Measurements from ENCODE around the gene GALNT13. TPM values are rescaled to one million over a fixed set of nuclear protein-coding genes. Genes with fewer than 3 reads are reported as not detected.

GALNT13 gene
- total RNA-seq, 2 experiments from 2014 or later: not detected

DNA sequence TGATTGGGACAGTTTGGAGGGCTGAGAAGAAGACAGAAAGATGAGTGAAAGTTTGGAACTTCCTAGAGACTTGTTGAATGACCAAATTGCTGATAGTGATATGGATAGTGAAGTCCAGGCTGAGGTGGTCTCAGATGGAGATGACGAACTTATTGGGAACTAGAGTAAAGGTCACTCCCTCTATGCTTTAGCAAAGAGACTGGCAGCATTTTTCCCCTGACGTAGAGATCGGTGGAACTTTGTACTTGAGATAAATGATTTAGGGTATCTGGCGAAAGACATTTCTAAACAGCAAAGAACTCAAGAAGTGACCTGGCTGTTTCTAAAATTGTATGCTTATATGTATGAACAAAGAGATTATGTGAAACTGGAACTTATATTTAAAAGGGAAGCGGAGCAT lies 605.6 kb downstream of the GALNT13 start:
- H3K4me3 ChIP-seq (ENCODE audit: low read length): no peak overlapping the region
- Mint-ChIP-seq H3K4me3 (no peak overlapping the region), H3K27me3 (no peaks in the 10 kb centered on the region), H3K9me3 (peaks cover 3% of the 10 kb centered on the region), H3K36me3 (ENCODE audit: low read depth) (no peaks in the 10 kb centered on the region), H3K27ac (no peak overlapping the region), H3K4me1 (ENCODE audit: low read depth) (no peaks in the 10 kb centered on the region)
- H3K9me3 ChIP-seq (ENCODE audit: control insufficient read depth in 1 of 2, insufficient read depth in 1 of 2, low read length in 2 of 2): no peaks in the 10 kb centered on the region
- DNase-seq: no peak
- H3K27ac ChIP-seq (ENCODE audit: low read depth in 1 of 2, low read length in 2 of 2): no peak overlapping the region
- no peak for ATAC-seq (ENCODE audit: poor library complexity)
- TF ChIP-seq CTCF (IDR thresholded peaks at IDR 0.05): no peak
- POLR2A ChIA-PET: no interaction called here
- H3K27me3 ChIP-seq (ENCODE audit: control insufficient read depth in 1 of 2, insufficient read depth in 2 of 2, low read length in 2 of 2): no peaks in the 10 kb centered on the region
- H3K36me3 ChIP-seq (ENCODE audit: insufficient read depth, low read length): no peaks in the 10 kb centered on the region
- H3K4me1 ChIP-seq (ENCODE audit: insufficient read depth, low read length): no peaks in the 10 kb centered on the region
- CTCF ChIA-PET: no interaction called here
- intact Hi-C loops (cut with DNase I, micrococcal nuclease): no loop called here

DNA sequence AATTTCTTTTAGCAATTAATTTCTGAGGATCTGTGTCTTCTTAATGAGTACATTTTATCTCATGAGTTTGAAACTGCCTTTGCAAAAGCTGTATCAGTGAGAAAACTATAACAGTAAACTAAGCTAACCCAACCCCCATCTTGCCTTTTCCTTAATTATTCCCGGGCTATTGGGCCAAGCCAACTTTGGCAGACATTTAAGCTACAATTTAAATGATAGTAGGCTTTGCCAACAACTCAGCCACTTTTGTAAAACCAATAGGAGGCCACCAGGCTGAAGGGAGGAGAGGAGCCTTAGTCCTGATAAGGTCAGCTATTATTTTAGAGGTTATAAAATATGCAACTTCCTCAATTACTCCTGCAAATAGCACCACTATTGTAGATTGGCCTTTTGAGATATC lies 608.8 kb downstream of the GALNT13 start:
- Mint-ChIP-seq H3K4me3 (no peak overlapping the region), H3K36me3 (ENCODE audit: low read depth) (no peaks in the 10 kb centered on the region), H3K9me3 (no peaks in the 10 kb centered on the region), H3K27ac (no peak overlapping the region), H3K27me3 (no peaks in the 10 kb centered on the region), H3K4me1 (ENCODE audit: low read depth) (no peaks in the 10 kb centered on the region)
- TF ChIP-seq CTCF (IDR thresholded peaks at IDR 0.05): no peak
- Histone ChIP-seq H3K27ac (ENCODE audit: low read depth in 1 of 2, low read length in 2 of 2) (no peak overlapping the region), H3K4me3 (ENCODE audit: low read length) (no peak overlapping the region), H3K9me3 (ENCODE audit: control insufficient read depth in 1 of 2, insufficient read depth in 1 of 2, low read length in 2 of 2) (no peaks in the 10 kb centered on the region), H3K4me1 (ENCODE audit: insufficient read depth, low read length) (no peaks in the 10 kb centered on the region), H3K36me3 (ENCODE audit: insufficient read depth, low read length) (no peaks in the 10 kb centered on the region), H3K27me3 (ENCODE audit: control insufficient read depth in 1 of 2, insufficient read depth in 2 of 2, low read length in 2 of 2) (no peaks in the 10 kb centered on the region)
- ChIA-PET POLR2A (no interaction called here), CTCF (no interaction called here)
- ATAC-seq (ENCODE audit: poor library complexity) (no peak), DNase-seq (no peak)
- intact Hi-C loops (cut with DNase I, micrococcal nuclease): no loop called here

- ATAC-seq (ENCODE audit: poor library complexity) (no peak), DNase-seq (no peak)
- Histone ChIP-seq H3K27ac (ENCODE audit: low read depth in 1 of 2, low read length in 2 of 2) (no peak overlapping the region), H3K4me1 (ENCODE audit: insufficient read depth, low read length) (no peaks in the 10 kb centered on the region), H3K36me3 (ENCODE audit: insufficient read depth, low read length) (no peaks in the 10 kb centered on the region), H3K9me3 (ENCODE audit: control insufficient read depth in 1 of 2, insufficient read depth in 1 of 2, low read length in 2 of 2) (no peaks in the 10 kb centered on the region), H3K27me3 (ENCODE audit: control insufficient read depth in 1 of 2, insufficient read depth in 2 of 2, low read length in 2 of 2) (no peaks in the 10 kb centered on the region), H3K4me3 (ENCODE audit: low read length) (no peak overlapping the region)
- H3K4me3 Mint-ChIP-seq: no peak overlapping the region
- CTCF ChIA-PET: no interaction called here
- no peaks in the 10 kb centered on the region for H3K36me3 Mint-ChIP-seq (ENCODE audit: low read depth)
- POLR2A ChIA-PET: no interaction called here
- no peaks in the 10 kb centered on the region for H3K4me1 Mint-ChIP-seq (ENCODE audit: low read depth)
- H3K9me3 Mint-ChIP-seq: no peaks in the 10 kb centered on the region
- intact Hi-C loops (cut with DNase I, micrococcal nuclease): no loop called here
- no peak overlapping the region for H3K27ac Mint-ChIP-seq
- no peak for TF ChIP-seq CTCF (IDR thresholded peaks at IDR 0.05)
- H3K27me3 Mint-ChIP-seq: no peaks in the 10 kb centered on the region
Observed at GRCh38 chr2:154481336-154481735, 609.6 kb downstream of the GALNT13 start.
